ENCODE data around the gene CENPV. TPM values are rescaled to one million over a fixed set of nuclear protein-coding genes. Genes with fewer than 3 reads are reported as not detected.

Gene CENPV
- total RNA-seq, 1 donor from 2014 or later, result 178 TPM

DNA sequence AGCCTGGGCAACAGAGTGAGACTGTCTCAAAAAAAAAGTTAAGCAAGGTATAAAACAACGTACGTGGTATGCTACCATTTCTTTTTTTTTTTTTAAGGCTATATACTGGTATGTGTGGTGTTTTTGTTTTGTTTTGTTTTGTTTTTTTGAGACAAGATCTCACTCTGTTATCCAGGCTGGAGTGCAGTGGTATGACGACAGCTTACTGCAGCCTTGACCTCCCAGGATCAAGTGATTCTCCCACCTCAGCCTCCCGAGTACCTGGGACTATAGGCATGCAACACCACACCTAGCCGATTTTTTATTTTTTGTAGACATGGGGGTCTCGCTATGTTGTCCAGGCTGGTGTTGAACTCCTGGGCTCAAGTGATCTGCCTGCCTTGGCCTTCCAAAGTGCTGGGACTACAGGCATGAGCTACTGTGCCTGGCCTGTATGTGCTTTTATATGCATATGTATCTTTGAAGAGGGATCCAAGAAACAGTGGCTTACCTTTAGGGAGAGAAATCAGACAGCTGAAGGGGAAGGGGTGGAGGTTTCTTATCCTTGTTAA, 6.5 kb downstream of the CENPV start:
- no peak overlapping the region for H3K4me3 Mint-ChIP-seq (ENCODE audit: unreplicated experiment)
- H3K27ac Mint-ChIP-seq (ENCODE audit: unreplicated experiment), result no peak overlapping the region
- no peaks in the 10 kb centered on the region for H3K36me3 Mint-ChIP-seq (ENCODE audit: unreplicated experiment)
- H3K9me3 Mint-ChIP-seq (ENCODE audit: unreplicated experiment), result peaks cover 7% of the 10 kb centered on the region
- TF ChIP-seq, protein P1, sequence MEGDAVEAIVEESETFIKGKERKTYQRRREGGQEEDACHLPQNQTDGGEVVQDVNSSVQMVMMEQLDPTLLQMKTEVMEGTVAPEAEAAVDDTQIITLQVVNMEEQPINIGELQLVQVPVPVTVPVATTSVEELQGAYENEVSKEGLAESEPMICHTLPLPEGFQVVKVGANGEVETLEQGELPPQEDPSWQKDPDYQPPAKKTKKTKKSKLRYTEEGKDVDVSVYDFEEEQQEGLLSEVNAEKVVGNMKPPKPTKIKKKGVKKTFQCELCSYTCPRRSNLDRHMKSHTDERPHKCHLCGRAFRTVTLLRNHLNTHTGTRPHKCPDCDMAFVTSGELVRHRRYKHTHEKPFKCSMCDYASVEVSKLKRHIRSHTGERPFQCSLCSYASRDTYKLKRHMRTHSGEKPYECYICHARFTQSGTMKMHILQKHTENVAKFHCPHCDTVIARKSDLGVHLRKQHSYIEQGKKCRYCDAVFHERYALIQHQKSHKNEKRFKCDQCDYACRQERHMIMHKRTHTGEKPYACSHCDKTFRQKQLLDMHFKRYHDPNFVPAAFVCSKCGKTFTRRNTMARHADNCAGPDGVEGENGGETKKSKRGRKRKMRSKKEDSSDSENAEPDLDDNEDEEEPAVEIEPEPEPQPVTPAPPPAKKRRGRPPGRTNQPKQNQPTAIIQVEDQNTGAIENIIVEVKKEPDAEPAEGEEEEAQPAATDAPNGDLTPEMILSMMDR (IDR thresholded peaks at IDR 0.05; ENCODE audit: partially characterized antibody, unreplicated experiment), result no peak
- peaks cover 2% of the 10 kb centered on the region for H3K27me3 Mint-ChIP-seq (ENCODE audit: unreplicated experiment)
- no peak for DNase-seq
- H3K4me1 Mint-ChIP-seq (ENCODE audit: low read depth, unreplicated experiment), result peaks cover 11% of the 10 kb centered on the region

DNA sequence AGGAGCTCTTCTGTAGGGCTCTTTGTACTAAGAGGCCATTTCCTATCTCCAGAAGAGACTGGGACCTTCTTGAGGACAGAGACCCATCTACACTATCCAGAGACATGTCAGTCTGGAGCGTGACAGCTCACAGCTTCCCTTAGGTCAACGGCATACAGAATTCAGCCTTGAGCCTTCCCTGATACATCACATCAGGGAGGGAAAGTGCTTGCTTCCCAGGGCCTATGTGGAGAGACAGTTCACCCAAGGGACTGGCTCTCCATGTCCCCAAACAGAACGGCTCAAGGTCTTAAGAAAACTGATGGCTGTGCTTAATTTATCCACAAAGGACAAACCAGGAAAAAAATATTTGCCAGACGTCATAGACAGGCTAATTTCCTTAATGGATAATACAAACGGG, 7.7 kb downstream of the CENPV start:
- H3K27me3 Mint-ChIP-seq (ENCODE audit: unreplicated experiment), result peaks cover 2% of the 10 kb centered on the region
- no peak overlapping the region for H3K27ac Mint-ChIP-seq (ENCODE audit: unreplicated experiment)
- H3K4me1 Mint-ChIP-seq (ENCODE audit: low read depth, unreplicated experiment), result peaks cover 8% of the 10 kb centered on the region
- TF ChIP-seq, protein P1 (IDR thresholded peaks at IDR 0.05; ENCODE audit: partially characterized antibody, unreplicated experiment), result no peak
- H3K4me3 Mint-ChIP-seq (ENCODE audit: unreplicated experiment), result no peak overlapping the region
- DNase-seq, result no peak
- H3K9me3 Mint-ChIP-seq (ENCODE audit: unreplicated experiment), result peaks cover 3% of the 10 kb centered on the region
- H3K36me3 Mint-ChIP-seq (ENCODE audit: unreplicated experiment), result no peaks in the 10 kb centered on the region

DNA sequence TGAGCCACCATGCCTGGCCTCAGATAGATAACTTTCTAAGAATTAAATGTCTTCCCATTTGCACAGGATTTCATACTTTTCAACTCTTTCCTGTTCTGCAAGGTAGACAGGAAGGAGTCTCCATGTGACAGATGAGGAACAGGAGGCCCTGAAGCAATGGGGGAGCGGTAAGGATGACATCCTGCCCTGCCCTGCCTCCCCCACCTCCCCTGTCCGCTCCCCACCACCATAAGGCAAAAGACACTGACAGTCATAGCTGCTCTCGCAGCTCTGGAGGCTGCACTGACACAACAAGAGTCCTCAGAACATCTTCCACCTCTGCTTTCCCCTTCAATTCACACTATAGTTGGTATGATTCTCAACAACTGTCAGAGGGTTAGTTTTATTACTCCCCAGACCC, 9.7 kb downstream of the CENPV start:
- Mint-ChIP-seq H3K9me3 (ENCODE audit: unreplicated experiment) (peaks cover 2% of the 10 kb centered on the region), H3K4me3 (ENCODE audit: unreplicated experiment) (no peak overlapping the region), H3K27ac (ENCODE audit: unreplicated experiment) (no peak overlapping the region), H3K36me3 (ENCODE audit: unreplicated experiment) (no peaks in the 10 kb centered on the region), H3K27me3 (ENCODE audit: unreplicated experiment) (peaks cover 2% of the 10 kb centered on the region), H3K4me1 (ENCODE audit: low read depth, unreplicated experiment) (peaks cover 6% of the 10 kb centered on the region)
- TF ChIP-seq, protein P1 (IDR thresholded peaks at IDR 0.05; ENCODE audit: partially characterized antibody, unreplicated experiment), result no peak
- DNase-seq, result no peak

DNA sequence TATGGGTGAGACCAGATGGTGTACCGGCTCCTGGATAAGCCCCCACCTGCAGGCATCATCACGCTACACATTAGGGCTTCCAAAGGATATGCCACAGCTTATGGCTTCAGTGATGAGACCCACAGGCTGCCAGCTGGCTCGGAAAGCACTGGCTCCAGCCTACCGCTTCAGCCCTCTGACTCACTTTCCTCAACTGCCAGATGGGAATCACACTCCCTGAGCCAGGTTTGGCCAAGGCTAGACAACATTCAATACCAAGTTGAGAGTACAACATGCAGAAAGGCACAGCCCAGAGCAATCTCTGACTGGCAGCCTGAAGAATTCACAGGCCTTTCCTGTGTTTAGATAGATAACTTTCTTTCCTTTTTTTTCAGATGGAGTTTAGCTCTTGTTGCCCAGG, 10.3 kb downstream of the CENPV start:
- no peak overlapping the region for H3K4me3 Mint-ChIP-seq (ENCODE audit: unreplicated experiment)

DNA sequence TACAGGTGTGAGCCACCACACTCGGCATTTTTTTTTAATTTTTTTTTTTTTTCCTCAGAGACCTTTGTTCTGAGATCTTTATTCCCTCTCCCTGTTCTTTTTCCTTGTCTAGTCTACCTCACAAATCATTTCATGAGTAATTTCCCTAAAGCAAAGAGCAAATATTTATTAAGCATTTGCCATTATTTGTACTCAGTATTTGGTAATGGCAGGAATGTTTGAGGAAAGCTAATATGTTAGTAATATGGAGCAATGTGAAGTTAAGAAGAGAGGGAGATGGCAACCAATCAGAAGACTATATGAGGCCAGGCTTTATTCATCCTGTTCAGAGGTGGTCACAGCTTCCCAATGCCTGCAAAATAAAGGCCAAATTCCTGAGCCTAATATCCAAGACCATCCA, 13.3 kb downstream of the CENPV start:
- H3K4me3 Mint-ChIP-seq (ENCODE audit: unreplicated experiment), result no peak overlapping the region
- DNase-seq, result no peak
- no peaks in the 10 kb centered on the region for H3K36me3 Mint-ChIP-seq (ENCODE audit: unreplicated experiment)
- no peak overlapping the region for H3K27ac Mint-ChIP-seq (ENCODE audit: unreplicated experiment)
- peaks cover 5% of the 10 kb centered on the region for H3K27me3 Mint-ChIP-seq (ENCODE audit: unreplicated experiment)
- H3K9me3 Mint-ChIP-seq (ENCODE audit: unreplicated experiment), result peaks cover 2% of the 10 kb centered on the region
- TF ChIP-seq, protein P1 (IDR thresholded peaks at IDR 0.05; ENCODE audit: partially characterized antibody, unreplicated experiment), result no peak
- no peaks in the 10 kb centered on the region for H3K4me1 Mint-ChIP-seq (ENCODE audit: low read depth, unreplicated experiment)

More for the DNA sequence above, 10.3 kb downstream of the CENPV start:
- H3K4me1 Mint-ChIP-seq (ENCODE audit: low read depth, unreplicated experiment), result peaks cover 6% of the 10 kb centered on the region
- H3K27ac Mint-ChIP-seq (ENCODE audit: unreplicated experiment), result no peak overlapping the region
- H3K27me3 Mint-ChIP-seq (ENCODE audit: unreplicated experiment), result peaks cover 5% of the 10 kb centered on the region
- TF ChIP-seq, protein P1 (IDR thresholded peaks at IDR 0.05; ENCODE audit: partially characterized antibody, unreplicated experiment), result no peak
- no peaks in the 10 kb centered on the region for H3K36me3 Mint-ChIP-seq (ENCODE audit: unreplicated experiment)
- peaks cover 2% of the 10 kb centered on the region for H3K9me3 Mint-ChIP-seq (ENCODE audit: unreplicated experiment)
- no peak for DNase-seq

Data from glutamatergic neuron (in vitro differentiated cells).